ENCODE data around the gene ARL16.

GRCh38 chr17:81662002-81662401, 21.6 kb downstream of the ARL16 start:
- TF ChIP-seq, protein P1, sequence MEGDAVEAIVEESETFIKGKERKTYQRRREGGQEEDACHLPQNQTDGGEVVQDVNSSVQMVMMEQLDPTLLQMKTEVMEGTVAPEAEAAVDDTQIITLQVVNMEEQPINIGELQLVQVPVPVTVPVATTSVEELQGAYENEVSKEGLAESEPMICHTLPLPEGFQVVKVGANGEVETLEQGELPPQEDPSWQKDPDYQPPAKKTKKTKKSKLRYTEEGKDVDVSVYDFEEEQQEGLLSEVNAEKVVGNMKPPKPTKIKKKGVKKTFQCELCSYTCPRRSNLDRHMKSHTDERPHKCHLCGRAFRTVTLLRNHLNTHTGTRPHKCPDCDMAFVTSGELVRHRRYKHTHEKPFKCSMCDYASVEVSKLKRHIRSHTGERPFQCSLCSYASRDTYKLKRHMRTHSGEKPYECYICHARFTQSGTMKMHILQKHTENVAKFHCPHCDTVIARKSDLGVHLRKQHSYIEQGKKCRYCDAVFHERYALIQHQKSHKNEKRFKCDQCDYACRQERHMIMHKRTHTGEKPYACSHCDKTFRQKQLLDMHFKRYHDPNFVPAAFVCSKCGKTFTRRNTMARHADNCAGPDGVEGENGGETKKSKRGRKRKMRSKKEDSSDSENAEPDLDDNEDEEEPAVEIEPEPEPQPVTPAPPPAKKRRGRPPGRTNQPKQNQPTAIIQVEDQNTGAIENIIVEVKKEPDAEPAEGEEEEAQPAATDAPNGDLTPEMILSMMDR (IDR thresholded peaks at IDR 0.05; ENCODE audit: low read depth, low read length, missing input control): no peak
- no peak for TF ChIP-seq YY1 (IDR thresholded peaks at IDR 0.05)
- TF ChIP-seq JUND (IDR thresholded peaks at IDR 0.05): no peak
- TF ChIP-seq ZBTB33 (IDR thresholded peaks at IDR 0.05): no peak
- no peak for TF ChIP-seq GABPA (IDR thresholded peaks at IDR 0.05 in 1 of 2, conservative IDR thresholded peaks at IDR 0.05 in 1 of 2)
